ENCODE results near the gene KIRREL2. TPM values are rescaled to one million over a fixed set of nuclear protein-coding genes. Genes with fewer than 3 reads are reported as not detected.

Gene KIRREL2
- total and polyA plus RNA-seq, 7 donors, result under 0.01 to 0.34 (median 0.16) TPM; not detected in 4

DNA sequence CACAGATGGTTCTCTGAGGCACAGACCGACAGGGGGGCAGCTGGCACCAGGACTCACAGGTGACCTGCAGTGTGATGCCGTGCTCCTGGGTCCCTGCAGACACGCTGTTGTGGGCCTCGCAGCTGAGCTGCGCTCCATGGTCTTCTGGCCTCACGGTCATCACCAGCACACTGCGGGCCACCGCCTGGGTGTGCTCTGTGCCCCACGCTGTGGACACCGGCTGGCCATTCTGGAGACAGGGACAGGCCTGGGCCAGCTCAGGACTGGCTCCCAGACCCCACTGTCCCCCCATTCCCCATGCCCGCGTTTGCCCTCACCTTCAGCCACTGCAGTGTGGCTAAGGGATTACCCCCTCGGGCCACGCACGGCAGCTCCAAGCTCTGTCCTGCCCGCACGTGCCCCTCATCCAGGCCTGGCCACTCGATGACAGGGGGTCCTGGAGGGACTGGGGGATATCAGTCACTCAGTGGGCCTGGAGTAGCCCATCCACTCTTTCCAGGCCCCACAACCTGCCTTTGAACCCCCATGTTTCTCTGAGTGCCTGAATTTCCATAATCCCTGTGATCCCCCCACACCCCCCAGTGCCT lies 7.7 kb upstream of the KIRREL2 start:
- peaks cover 33 to 95% (median 77%) of the 10 kb centered on the region in 3 donors for H3K27me3 ChIP-seq
- intact Hi-C loops (cut with DNase I), result no loop called here
- H3K36me3 ChIP-seq, result no peaks in the 10 kb centered on the region
- no peak overlapping the region for H3K27ac ChIP-seq
- no peaks in the 10 kb centered on the region for H3K9me3 ChIP-seq
- 93% methylated on average over 18 of the region's 18 CpGs for WGBS, 2 donors
- no peak for TF ChIP-seq EP300 (IDR thresholded peaks at IDR 0.05)
- TF ChIP-seq, protein P1, sequence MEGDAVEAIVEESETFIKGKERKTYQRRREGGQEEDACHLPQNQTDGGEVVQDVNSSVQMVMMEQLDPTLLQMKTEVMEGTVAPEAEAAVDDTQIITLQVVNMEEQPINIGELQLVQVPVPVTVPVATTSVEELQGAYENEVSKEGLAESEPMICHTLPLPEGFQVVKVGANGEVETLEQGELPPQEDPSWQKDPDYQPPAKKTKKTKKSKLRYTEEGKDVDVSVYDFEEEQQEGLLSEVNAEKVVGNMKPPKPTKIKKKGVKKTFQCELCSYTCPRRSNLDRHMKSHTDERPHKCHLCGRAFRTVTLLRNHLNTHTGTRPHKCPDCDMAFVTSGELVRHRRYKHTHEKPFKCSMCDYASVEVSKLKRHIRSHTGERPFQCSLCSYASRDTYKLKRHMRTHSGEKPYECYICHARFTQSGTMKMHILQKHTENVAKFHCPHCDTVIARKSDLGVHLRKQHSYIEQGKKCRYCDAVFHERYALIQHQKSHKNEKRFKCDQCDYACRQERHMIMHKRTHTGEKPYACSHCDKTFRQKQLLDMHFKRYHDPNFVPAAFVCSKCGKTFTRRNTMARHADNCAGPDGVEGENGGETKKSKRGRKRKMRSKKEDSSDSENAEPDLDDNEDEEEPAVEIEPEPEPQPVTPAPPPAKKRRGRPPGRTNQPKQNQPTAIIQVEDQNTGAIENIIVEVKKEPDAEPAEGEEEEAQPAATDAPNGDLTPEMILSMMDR (IDR thresholded peaks at IDR 0.05), result no peak
- DNase-seq, result no peak
- peaks cover 0 to 17% (median 14%) of the 10 kb centered on the region in 4 donors for H3K4me1 ChIP-seq
- H3K4me3 ChIP-seq, result no peak overlapping the region

DNA sequence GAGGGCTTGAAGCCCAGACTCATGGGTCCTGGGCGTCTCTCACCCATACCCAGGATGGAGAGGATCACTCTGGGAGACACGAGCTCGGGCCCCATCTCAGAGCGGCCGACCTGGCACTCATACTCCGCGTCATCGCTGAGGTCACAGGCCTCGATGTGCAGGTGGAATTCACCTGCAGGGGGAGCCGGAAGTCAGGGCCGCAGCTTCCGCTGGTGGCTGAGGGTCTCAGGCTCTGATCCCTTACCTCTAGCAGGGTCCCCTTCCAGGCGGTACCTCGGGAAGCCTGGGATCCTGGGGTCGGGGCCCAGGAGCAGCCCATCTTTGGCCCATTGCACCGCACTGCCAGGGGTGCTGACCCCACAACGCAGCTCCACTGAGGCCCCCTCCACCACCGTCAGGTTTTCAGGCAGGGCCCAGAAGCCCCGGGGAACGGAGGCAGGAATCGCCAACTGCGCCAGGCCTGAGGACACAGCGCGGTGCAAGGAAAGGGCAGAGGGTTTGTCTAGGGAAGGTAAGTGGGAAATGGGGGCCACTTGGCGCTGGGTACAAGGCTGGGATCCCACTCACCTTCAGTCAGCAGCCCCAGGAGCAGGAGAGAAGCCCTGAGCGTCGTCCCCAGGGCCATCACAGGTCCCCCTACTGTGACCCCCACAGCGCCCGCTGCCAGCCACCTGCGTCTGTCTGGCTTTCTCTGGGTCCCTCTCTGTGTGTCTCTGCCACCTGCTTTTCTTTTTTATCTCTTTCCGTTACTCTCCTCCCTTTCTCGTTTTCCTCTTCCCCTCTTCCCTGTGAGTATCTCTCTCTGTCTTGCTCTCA lies 5.3 kb upstream of the KIRREL2 start:
- no peak for DNase-seq
- TF ChIP-seq, protein P1 (IDR thresholded peaks at IDR 0.05), result no peak
- TF ChIP-seq EP300 (IDR thresholded peaks at IDR 0.05), result no peak
- Histone ChIP-seq H3K36me3 (no peaks in the 10 kb centered on the region), H3K4me1 (peaks cover 0 to 8% (median 5%) of the 10 kb centered on the region in 4 donors), H3K9me3 (no peaks in the 10 kb centered on the region), H3K4me3 (no peak overlapping the region), H3K27me3 (peaks cover 12 to 95% (median 77%) of the 10 kb centered on the region in 3 donors), H3K27ac (no peak overlapping the region)
- WGBS, 2 donors, result 48 to 58% methylated on average over 32 of the region's 32 CpGs
- intact Hi-C loops (cut with DNase I), result no loop called here

DNA sequence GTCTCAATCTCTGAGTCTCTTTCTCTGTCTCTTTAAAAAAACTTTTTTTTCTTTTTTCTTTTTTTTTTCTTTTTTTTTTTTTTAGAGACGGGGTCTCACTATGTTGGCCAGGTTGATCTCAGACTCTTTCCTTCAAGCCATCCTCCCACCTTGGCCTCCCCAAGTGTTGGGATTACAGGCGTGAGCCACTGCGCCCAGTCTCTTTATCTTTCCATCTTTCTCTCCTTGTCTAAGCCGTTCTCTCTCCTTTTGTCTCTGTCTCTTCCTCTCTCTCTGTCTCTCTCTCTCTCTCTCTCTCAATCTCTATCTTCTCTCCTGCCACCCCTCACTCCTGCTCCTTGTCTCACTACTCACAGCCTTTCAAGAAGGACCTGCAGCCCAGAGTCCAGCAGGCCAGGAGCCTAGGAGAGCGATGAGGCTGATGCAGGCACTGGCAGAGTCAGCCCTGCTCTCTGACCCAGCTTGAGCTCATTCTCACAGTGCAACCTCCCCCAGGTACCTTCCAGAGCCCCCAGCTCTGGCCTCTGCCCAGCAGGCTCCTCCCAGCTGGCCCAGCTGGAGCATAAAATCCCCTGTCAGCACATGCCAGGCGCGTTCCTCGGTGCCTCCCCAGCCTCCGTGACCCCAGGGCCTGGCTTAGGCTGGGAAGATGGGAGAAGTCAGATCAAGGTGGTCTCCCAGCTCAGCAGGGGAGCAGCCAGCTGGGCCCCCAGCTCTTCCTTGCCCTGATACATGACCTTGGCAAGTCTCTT lies 4.5 kb upstream of the KIRREL2 start, which contains the start of gene NPHS1:
Gene NPHS1, minus strand, starts transcription at position 476 of the 752 bp plus-strand sequence. CDS start 667 bp downstream, outside the sequence.
- Histone ChIP-seq H3K9me3 (no peaks in the 10 kb centered on the region), H3K4me3 (no peak within 1 kb of the TSS), H3K27ac (no peak within 1 kb of the TSS), H3K4me1 (peaks cover 0 to 16% (median 13%) of the 10 kb centered on the region in 4 donors), H3K36me3 (no peaks in the 10 kb centered on the region), H3K27me3 (peaks cover 12 to 98% (median 84%) of the 10 kb centered on the region in 3 donors)
- DNase-seq, result no peak
- TF ChIP-seq POLR2AphosphoS5 (IDR thresholded peaks at IDR 0.05), result no peak
- TF ChIP-seq, protein P1 (IDR thresholded peaks at IDR 0.05), result no peak
- no peak for TF ChIP-seq EP300 (IDR thresholded peaks at IDR 0.05)
- TF ChIP-seq POLR2A (IDR thresholded peaks at IDR 0.05), result no peak
- 68 to 71% methylated on average over 9 of the region's 9 CpGs for WGBS, 2 donors
- intact Hi-C loops (cut with DNase I), result no loop called here

DNA sequence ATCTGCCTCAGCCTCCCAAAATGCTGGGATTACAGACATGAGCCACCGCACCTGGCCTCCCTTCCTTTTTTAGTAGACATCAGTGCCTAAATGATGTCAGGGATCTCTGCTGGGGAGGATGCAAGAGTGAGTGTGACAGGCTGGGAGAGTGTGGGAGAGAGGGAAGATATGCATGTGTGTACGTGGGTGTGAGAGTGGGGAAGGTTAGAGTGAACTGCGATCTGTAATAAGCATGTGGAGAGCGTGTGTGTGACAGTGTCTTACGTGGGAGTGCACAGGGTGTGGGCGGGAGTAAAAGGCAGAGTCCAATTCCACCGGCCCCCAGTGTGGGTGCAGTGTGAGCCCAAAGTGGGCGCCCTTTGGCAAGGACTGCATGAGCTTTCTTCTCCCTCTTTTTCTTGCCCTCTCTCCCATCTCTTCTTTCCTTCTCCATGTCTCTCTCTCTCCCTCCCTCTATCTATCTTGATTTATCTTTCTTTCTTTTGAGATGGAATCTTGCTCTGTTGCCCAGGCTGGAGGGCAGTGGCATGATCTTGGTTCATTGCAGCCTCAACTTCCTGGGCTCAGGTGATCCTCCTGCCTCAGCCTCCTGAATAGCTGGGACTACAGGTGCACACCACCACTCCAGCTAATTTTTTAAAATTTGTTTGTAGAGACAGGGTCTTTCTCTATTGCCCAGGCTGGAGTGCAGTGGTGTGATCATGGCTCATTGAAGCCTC lies 3.5 kb upstream of the KIRREL2 start:
- no peaks in the 10 kb centered on the region for H3K9me3 ChIP-seq
- intact Hi-C loops (cut with DNase I), result no loop called here
- H3K4me3 ChIP-seq, result no peak overlapping the region
- no peak overlapping the region for H3K27ac ChIP-seq
- H3K27me3 ChIP-seq, result peaks cover 9 to 98% (median 85%) of the 10 kb centered on the region in 3 donors
- TF ChIP-seq, protein P1 (IDR thresholded peaks at IDR 0.05), result no peak
- TF ChIP-seq POLR2A (IDR thresholded peaks at IDR 0.05) (no peak), POLR2AphosphoS5 (IDR thresholded peaks at IDR 0.05) (no peak), EP300 (IDR thresholded peaks at IDR 0.05) (no peak)
- H3K4me1 ChIP-seq, result peaks cover 0 to 17% (median 14%) of the 10 kb centered on the region in 4 donors
- 38 to 69% methylated on average over 8 of the region's 8 CpGs for WGBS, 2 donors
- no peaks in the 10 kb centered on the region for H3K36me3 ChIP-seq
- no peak for DNase-seq
